Kidney epithelial cell (primary cell): ENCODE results near the gene ZKSCAN1. TPM values are rescaled to one million over a fixed set of nuclear protein-coding genes. Genes with fewer than 3 reads are reported as not detected.

Experiments
- DNase-seq: peaks from one replicate; pipeline ENCODE4 v3.0.0-alpha.2; 2010; ENCODE audit warnings: low read depth
- H3K27me3 ChIP-seq: 2 replicates; pipeline ENCODE4 v1.6.0; 2011; ENCODE audit warnings: low read length; ENCODE audit not compliant: control insufficient read depth, insufficient read depth
- H3K36me3 ChIP-seq: 2 replicates; pipeline ENCODE4 v1.5.1; 2011; ENCODE audit warnings: low read length; ENCODE audit not compliant: control insufficient read depth, insufficient read depth
- H3K4me3 ChIP-seq: 2 replicates; pipeline ENCODE4 v1.5.1; 2011; ENCODE audit warnings: low read depth, mild to moderate bottlenecking, control low read depth, low read length
- total RNA-seq: library from RNA; depleted of rRNA; stranded (reverse); fragments of >200 nt; gene quantifications from 2 replicates; pipeline ENCODE4 v1.2.3, GENCODE V29; 2015
- TF ChIP-seq, protein P1 (sequence below): IDR thresholded peaks from 2 replicates; pipeline ENCODE4 v1.5.1; 2011; ENCODE audit warnings: mild to moderate bottlenecking, moderate library complexity, low read length, control low read depth, inconsistent platforms; ENCODE audit not compliant: insufficient read depth, poor library complexity, severe bottlenecking

ZKSCAN1 gene
- total RNA-seq, 1 donor from 2014 or later = 40.3 TPM

DNA sequence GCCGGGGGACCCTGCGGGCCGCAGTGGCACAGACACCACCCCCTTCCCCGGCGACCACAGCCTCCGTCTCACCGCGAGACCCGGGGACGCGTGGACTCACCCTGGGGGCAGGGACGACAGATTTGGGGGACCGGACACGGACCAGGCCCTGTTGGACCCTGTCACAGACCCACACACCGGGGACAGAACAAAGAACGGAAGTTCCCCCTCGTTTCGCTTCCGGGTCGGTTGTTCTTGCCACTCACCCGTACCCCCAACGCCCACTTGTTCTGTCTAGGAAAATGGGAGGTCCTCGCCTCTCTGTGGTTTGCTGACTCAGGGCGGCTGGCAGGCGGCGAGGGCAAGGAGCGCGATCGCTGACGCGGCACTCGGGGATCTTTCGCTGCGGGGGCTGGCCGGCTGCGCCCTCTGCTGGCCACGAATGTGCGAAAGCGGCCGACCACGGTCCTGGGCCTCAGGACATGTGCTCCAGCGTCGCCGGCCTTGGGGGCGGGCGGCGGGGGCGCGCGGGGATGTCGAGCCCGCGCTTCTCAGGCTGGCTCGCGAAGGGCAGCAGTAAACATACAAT, 66.2 kb downstream of the ZKSCAN1 start, which contains the start of gene ZNF3:
TSS of gene ZNF3 (minus strand) at position 189 of the 568 bp plus-strand sequence. CDS start 4,366 bp downstream, outside the sequence.
- TF ChIP-seq, protein P1, sequence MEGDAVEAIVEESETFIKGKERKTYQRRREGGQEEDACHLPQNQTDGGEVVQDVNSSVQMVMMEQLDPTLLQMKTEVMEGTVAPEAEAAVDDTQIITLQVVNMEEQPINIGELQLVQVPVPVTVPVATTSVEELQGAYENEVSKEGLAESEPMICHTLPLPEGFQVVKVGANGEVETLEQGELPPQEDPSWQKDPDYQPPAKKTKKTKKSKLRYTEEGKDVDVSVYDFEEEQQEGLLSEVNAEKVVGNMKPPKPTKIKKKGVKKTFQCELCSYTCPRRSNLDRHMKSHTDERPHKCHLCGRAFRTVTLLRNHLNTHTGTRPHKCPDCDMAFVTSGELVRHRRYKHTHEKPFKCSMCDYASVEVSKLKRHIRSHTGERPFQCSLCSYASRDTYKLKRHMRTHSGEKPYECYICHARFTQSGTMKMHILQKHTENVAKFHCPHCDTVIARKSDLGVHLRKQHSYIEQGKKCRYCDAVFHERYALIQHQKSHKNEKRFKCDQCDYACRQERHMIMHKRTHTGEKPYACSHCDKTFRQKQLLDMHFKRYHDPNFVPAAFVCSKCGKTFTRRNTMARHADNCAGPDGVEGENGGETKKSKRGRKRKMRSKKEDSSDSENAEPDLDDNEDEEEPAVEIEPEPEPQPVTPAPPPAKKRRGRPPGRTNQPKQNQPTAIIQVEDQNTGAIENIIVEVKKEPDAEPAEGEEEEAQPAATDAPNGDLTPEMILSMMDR = peak; percentile 75
- Histone ChIP-seq H3K4me3 (peak within 1 kb of the TSS; percentile 96), H3K36me3 (peaks cover 2% of the 10 kb centered on the region), H3K27me3 (no peaks in the 10 kb centered on the region)
- peak; percentile 90 for DNase-seq

DNA sequence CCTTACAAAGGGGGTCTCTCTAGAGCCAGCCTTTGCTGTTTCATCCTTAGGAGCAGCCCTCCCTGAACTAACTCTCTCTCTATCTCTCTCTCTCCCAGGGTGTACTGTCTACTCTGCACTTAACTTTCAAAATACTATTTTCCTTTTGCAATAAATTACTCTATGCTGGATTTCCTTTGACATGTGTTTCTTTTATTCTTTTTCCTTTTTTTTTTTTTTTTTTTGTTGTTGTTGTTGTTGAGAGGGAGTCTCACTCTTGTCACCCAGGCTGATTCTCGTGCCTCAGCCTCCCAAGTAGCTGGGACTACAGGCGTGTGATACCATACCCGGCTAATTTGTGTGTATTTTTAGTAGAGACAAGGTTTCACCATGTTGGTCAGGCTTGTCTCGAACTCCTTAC, 67.6 kb downstream of the ZKSCAN1 start:
- H3K36me3 ChIP-seq = peaks cover 2% of the 10 kb centered on the region
- H3K4me3 ChIP-seq = no peak overlapping the region
- TF ChIP-seq, protein P1 = no peak
- no peak for DNase-seq
- no peaks in the 10 kb centered on the region for H3K27me3 ChIP-seq

DNA sequence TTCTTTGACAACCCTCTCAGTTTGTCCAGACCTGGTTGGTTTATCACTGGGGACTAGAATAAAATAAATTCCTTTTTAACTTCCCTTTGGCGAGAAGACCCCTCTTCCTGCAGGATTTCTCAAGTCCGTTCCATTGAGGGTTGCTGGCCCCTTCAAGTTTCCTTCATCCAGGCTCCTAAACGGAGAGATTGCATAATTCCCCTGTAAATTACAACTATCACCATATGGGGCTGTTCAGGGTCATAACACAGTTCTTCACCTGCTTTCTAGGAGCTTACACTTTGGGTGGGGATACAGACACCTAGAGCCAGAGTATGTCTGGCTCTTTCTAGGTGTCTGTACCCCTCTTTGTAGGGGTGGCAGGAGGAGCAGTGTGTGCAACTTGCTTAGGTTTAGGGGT, 70.1 kb downstream of the ZKSCAN1 start:
- H3K36me3 ChIP-seq = no peaks in the 10 kb centered on the region
- no peak overlapping the region for H3K4me3 ChIP-seq
- DNase-seq = no peak
- TF ChIP-seq, protein P1 = no peak
- no peaks in the 10 kb centered on the region for H3K27me3 ChIP-seq

DNA sequence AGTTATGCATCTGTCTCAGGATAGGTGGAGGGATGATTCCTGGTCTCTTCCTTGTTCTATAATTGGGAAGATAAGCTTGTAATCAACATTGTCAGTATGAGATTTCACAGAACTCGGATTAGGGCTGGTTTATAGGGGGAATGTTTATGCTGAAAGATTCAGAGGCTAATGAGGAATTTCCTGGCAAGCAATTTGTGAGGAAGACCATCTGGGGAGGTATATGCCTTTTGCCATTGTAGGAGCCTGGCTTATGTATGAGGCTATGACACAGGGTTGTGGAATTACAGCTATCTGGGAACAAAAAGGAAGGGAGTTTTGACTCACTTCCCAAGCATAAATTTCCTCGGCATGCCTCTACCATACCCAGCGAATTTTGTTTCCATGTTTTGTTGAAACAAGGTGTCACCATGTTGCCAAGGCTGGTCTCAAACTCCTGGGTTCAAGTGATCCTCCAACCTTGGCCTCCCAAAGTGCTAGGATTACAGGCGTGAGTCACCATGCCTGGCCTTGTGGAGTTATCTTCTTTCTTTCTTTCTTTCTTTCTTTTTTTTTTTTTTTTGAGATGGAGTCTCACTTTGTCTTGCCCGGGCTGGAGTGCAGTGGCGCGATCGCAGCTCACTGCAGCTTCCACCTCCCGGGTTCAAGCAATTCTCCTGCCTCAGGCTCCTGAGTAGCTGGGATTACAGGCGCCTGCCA, 71.8 kb downstream of the ZKSCAN1 start:
- TF ChIP-seq, protein P1 = no peak
- no peaks in the 10 kb centered on the region for H3K27me3 ChIP-seq
- H3K4me3 ChIP-seq = no peak overlapping the region
- peak; percentile 77 for DNase-seq
- H3K36me3 ChIP-seq = peaks cover 4% of the 10 kb centered on the region

DNA sequence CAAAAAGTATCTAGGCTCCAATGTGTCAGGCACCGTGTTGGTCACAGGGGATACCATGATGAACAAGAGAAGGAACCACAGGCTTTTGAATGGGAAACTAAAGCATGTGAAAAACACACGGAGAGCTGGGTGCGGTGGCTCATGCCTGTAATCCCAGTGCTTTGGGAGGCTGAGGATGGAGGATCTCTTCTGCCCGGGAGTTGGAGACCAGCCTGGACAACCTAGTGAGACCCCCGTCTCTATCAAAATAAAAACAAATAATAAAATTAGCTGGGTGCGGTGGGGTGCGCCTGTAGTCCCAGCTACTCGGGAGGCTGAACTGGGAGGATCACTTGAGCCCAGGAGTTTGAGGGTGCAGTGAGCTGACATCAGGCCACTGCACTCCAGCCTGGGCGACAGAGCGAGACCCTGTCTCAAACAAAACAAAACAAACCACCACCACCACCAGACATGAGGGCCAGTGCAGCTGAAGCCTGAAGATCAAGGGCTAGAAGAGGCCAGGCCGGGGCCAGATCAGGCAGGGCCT, 72.8 kb downstream of the ZKSCAN1 start:
- no peak for DNase-seq
- Histone ChIP-seq H3K36me3 (peaks cover 4% of the 10 kb centered on the region), H3K4me3 (peak overlapping the region; percentile 94), H3K27me3 (no peaks in the 10 kb centered on the region)
- TF ChIP-seq, protein P1 = no peak
